ES-I3 (cell line): ENCODE results near the gene TMEM45A.
"Not testable (repeated sequence)": the region's sequence is repeated elsewhere in the genome, so short reads cannot be mapped to it uniquely, and the experiment has no call there.

Experiments
- H3K36me3 ChIP-seq: 2 replicates; pipeline ENCODE4 v1.6.1; 2013; ENCODE audit warnings: mild to moderate bottlenecking, low read length, control low read depth, moderate library complexity; ENCODE audit not compliant: insufficient read depth
- H3K4me1 ChIP-seq: 2 replicates; pipeline ENCODE4 v1.6.1; 2013; ENCODE audit warnings: mild to moderate bottlenecking, control low read depth, low read length; ENCODE audit not compliant: insufficient read depth
- H3K9ac ChIP-seq: 2 replicates; pipeline ENCODE4 v1.6.1; 2013; ENCODE audit warnings: low read depth, mild to moderate bottlenecking, low read length, moderate library complexity
- H3K9me3 ChIP-seq: 2 replicates; pipeline ENCODE4 v1.6.1; 2013; ENCODE audit warnings: mild to moderate bottlenecking, low read length, moderate library complexity; ENCODE audit not compliant: control insufficient read depth, insufficient read depth

Gene TMEM45A

DNA sequence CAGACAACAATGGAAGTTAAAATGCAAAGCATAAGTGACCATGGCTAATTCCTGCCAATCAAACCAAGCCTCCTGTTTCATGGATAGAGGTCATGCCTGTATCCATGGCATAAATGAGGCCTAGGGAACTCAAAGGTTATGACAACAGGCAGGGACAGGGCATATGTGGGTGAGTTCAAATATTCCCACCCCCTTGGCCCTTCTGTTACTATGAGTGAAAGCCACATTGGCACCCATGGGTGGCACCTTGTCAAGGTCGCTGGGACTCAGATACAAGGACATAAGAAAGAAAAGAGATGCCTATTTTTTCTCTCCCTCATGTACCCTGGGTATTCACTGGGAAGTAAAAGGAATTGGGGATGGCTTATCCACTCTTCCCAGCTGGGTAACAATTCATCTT is 25.3 kb upstream of the TMEM45A start:
- no peak overlapping the region for H3K9ac ChIP-seq
- no peaks in the 10 kb centered on the region; the same call in 1 of the 2 replicates for H3K9me3 ChIP-seq
- H3K4me1 ChIP-seq = no peaks in the 10 kb centered on the region
- no peaks in the 10 kb centered on the region; the same call in 1 of the 2 replicates for H3K36me3 ChIP-seq

DNA sequence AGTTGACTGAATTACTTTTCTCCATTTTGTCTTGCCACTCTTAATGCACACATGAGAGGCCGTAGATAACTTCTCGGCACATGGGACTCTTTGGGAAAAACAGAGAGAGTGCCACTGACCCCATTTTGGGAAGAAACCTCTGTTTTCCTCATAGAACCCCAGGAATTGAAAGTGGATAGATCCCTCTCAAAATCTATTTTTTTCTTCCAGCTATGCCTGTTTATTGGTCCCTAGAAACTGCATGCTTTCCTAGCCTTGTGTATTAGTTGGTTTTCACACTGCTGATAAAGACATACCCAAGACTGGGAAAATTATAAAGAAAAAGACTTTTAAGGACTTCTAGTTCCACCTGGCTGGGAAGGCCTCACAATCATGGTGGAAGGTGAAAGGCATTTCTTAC is 23.7 kb upstream of the TMEM45A start:
- no peaks in the 10 kb centered on the region for H3K4me1 ChIP-seq
- no peaks in the 10 kb centered on the region; the same call in 1 of the 2 replicates for H3K36me3 ChIP-seq
- H3K9me3 ChIP-seq = no peaks in the 10 kb centered on the region; the same call in 1 of the 2 replicates

DNA sequence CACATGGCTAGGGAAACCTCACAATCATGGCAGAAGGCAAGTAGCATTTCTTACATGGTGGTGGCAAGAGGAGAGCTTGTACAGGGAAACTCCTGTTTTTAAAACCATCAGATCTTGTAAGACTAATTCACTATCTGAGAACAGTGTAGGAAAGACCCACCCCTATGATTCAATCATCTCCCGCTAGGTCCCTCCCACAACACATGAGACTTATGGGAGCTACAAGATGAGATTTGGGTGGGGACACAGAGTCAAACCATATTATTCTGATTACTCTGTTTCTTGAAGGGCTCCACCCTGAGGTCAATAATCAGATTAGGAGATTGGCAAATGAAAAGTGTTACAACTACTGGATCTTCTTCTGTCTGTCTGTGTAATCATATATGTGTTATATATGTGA is 21.5 kb upstream of the TMEM45A start:
- H3K4me1 ChIP-seq = no peaks in the 10 kb centered on the region

More for the DNA sequence above, 23.7 kb upstream of the TMEM45A start:
- no peak overlapping the region for H3K9ac ChIP-seq

DNA sequence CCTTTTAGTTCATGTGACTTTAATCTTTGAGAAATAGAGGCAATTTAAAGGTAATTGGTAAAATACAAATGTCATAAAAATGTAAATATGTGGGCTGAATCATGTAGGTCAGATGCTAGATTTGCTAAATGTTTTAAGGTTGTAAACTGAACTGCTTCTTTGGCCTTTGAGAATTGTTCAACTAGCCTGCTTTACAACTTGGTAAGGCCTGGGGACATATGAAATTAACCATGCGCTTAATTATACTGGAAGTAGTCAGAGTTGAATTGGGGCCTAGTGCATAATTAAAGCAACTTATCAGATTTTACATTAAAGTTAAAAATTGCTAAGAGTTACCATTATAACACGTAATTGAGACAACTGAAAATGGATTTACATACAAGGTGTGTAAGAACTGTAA is 21.0 kb upstream of the TMEM45A start:
- Histone ChIP-seq H3K9me3 (no peaks in the 10 kb centered on the region; the same call in 1 of the 2 replicates), H3K9ac (no peak overlapping the region), H3K36me3 (no peaks in the 10 kb centered on the region; the same call in 1 of the 2 replicates), H3K4me1 (no peaks in the 10 kb centered on the region)

More for the DNA sequence above, 21.5 kb upstream of the TMEM45A start:
- Histone ChIP-seq H3K36me3 (no peaks in the 10 kb centered on the region; the same call in 1 of the 2 replicates), H3K9me3 (no peaks in the 10 kb centered on the region; the same call in 1 of the 2 replicates), H3K9ac (no peak overlapping the region)

DNA sequence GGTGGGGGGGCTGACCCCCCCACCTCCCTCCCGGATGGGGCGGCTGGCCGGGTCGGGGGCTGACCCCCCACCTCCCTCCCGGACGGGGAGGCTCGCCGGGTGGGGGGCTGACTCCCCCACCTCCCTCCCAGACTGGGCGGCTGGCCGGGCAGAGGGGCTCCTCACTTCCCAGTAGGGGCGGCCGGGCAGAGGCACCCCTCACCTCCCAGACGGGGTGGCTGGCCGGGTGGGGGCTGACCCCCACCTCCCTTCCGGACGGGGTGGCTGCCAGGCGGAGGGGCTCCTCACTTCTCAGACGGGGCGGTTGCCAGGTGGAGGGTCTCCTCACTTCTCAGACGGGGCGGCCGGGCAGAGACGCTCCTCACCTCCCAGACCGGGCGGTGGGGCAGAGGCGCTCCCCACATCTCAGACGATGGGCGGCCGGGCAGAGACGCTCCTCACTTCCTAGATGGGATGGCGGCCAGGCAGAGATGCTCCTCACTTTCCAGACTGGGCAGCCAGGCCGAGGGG is 14.5 kb upstream of the TMEM45A start:
- not testable (repeated sequence) for H3K9ac ChIP-seq

DNA sequence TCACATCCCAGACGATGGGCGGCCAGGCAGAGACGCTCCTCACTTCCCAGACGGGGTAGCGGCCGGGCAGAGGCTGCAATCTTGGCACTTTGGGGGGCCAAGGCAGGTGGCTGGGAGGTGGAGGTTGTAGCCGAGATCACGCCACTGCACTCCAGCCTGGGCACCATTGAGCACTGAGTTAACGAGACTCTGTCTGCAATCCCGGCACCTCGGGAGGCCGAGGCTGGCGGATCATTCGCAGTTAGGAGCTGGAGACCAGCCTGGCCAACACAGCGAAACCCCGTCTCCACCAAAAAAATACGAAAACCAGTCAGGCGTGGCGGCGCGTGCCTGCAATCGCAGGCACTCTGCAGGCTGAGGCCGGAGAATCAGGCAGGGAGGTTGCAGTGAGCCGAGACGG is 13.9 kb upstream of the TMEM45A start:
- H3K9me3 ChIP-seq, H3K4me1 ChIP-seq, H3K9ac ChIP-seq: not testable (repeated sequence)

More for the DNA sequence above, 14.5 kb upstream of the TMEM45A start:
- H3K36me3 ChIP-seq, H3K9me3 ChIP-seq, H3K4me1 ChIP-seq: not testable (repeated sequence)

DNA sequence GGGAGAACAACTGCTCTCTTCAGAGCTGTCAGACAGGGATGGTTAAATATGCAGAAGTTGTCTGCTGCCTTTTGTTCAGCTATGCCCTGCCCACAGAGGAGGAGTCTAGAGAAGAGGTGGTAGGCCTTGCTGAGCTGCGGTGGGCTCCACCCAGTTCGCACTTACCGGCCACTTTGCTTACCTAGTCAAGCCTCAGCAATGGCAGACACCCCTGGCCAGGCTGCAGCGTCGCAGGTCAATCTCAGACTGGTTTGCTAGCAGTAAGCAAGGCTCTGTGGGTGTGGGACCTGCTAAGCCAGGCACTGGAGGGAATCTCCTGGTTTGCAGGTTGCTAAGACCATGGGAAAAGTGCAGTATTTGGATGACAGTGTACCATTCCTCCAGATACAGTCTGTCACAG is 12.3 kb upstream of the TMEM45A start:
- H3K36me3 ChIP-seq = no peaks in the 10 kb centered on the region
- H3K9ac ChIP-seq = no peak overlapping the region
- H3K4me1 ChIP-seq = no peaks in the 10 kb centered on the region
- no peaks in the 10 kb centered on the region for H3K9me3 ChIP-seq

More for the DNA sequence above, 13.9 kb upstream of the TMEM45A start:
- H3K36me3 ChIP-seq = not testable (repeated sequence)

DNA sequence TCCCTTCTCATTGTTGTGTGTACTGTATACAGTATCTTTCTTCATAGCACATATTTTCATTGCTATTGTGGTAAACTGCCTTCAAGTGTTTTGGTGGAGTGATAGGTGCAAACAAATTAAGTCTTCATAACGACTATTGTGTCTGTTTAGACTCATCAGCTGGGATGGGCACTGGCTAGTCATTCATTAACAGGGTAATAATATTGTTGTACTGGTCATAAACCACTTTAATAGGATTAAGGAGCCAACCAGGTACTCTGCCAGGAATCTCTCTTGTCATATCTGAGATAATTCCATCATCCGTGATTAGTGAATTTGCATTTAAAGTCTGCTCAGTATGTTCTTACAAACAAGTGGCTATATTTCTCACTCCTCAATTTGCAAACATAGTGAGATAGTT is 10.2 kb upstream of the TMEM45A start:
- Histone ChIP-seq H3K36me3 (no peaks in the 10 kb centered on the region), H3K9me3 (no peaks in the 10 kb centered on the region), H3K9ac (no peak overlapping the region), H3K4me1 (no peaks in the 10 kb centered on the region)

DNA sequence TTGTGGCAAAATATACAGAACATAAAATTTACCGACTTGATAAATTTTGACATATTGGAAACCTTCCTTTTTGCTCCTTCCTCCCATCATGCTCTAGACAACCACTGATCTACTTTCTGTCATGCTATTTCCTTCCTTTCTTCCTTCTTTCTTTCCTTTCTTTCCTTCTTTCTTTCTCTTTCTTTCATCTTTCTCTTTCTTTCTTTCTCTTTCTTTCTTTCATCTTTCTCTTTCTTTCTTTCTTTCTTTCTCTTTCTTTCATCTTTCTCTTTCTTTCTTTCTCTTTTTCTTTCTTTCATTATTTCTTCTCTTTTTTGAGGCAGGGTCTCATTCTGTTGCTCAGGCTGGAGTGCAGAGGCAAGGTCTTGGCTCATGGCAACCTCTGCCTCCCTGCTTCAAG is 8.9 kb upstream of the TMEM45A start:
- Histone ChIP-seq H3K4me1 (no peaks in the 10 kb centered on the region), H3K36me3 (no peaks in the 10 kb centered on the region), H3K9ac (no peak overlapping the region), H3K9me3 (no peaks in the 10 kb centered on the region; the same call in 1 of the 2 replicates)

DNA sequence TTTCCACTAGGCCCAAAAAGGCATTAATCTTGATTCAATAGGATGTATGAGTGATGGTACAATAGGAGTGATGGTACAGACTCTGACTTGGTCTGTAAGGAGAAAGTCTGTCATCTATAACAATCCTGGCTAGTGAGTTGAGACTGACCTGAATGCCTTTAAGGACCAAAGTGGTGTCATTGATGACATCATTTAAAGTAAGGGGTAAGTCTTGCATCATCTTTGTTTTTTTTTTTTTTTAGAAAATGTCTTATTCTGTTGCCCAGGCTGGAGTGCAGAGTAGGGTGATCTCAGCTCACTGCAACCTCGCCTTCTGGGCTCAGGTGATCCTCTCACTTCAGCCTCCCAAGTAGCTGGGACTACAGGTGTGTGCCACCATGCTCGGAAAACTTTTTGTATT is 5.6 kb upstream of the TMEM45A start:
- Histone ChIP-seq H3K4me1 (0 out of 2 replicates have a peak, but pooled peaks cover 4% of the 10 kb centered on the region), H3K9ac (no peak overlapping the region), H3K9me3 (no peaks in the 10 kb centered on the region; the same call in 1 of the 2 replicates), H3K36me3 (no peaks in the 10 kb centered on the region)

DNA sequence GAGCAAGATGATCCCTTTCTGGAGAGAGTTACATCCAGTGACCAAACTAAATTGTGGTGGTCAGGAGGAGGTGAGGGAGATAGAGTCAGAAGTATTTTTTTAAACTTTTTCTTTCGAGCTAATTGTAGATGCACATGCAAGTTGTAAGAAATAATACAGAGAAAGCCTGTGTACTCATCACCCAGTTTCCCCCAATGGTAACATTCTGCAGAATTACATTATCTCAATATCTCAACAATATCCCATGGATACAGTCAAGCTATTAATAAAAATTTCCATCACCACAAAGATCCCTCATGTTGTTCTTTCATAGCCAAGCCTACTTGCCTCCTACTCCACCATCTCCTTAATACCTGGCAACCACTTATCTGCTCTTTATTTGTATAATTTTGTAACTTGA is 3.3 kb upstream of the TMEM45A start:
- H3K9ac ChIP-seq = no peak overlapping the region
- no peaks in the 10 kb centered on the region; the same call in 1 of the 2 replicates for H3K9me3 ChIP-seq
- 0 out of 2 replicates have a peak, but pooled peaks cover 4% of the 10 kb centered on the region for H3K4me1 ChIP-seq
- no peaks in the 10 kb centered on the region for H3K36me3 ChIP-seq

DNA sequence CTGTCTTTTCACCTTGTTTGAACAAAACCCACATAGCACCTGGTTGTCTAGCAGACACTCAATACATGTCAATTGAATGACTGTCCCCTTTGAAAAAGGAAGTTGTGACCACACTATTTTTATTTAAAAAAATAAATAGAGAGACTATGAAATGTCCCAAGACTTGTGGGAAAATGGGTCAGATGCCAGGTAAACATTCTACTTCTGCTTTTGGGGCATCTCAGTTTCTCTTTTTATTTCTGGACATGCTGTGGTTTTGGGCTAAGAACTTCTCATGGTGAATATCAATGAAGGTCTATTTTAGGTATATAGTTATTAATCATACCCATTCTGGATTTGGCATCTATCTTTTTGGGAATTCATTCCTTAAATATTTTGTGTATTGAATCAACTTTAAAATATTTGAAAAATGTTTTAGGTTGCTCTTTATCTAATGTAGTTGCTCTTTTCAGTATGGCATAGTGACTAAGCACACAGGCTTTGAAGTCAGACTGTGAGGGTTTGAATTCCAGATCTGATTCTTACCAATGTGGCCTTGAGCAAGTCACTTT is 4.4 kb downstream of the TMEM45A start:
- Histone ChIP-seq H3K36me3 (no peaks in the 10 kb centered on the region), H3K4me1 (peaks cover 4% of the 10 kb centered on the region; the same call in 1 of the 2 replicates), H3K9me3 (no peaks in the 10 kb centered on the region), H3K9ac (no peak overlapping the region)

DNA sequence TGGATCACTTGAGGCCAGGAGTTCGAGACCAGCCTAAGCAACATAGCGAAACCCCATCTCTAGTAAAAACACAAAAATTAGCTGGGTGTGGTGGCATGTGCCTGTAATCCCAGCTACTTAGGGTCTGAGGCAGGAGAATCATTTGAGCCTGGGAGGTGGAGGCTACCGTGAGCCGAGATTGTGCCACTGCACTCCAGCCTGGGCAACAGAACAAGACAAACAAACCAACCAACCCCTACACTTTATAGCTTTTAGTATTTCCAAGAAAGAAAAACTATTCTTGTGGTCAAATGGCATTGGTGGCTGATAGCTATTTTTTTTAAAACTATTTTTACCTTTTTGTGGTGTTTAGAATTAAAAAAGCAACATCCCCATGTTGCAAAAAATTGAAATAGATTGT is 7.2 kb downstream of the TMEM45A start:
- no peaks in the 10 kb centered on the region for H3K9me3 ChIP-seq
- no peaks in the 10 kb centered on the region for H3K36me3 ChIP-seq
- H3K9ac ChIP-seq = no peak overlapping the region
- peaks cover 4% of the 10 kb centered on the region; the same call in 1 of the 2 replicates for H3K4me1 ChIP-seq

DNA sequence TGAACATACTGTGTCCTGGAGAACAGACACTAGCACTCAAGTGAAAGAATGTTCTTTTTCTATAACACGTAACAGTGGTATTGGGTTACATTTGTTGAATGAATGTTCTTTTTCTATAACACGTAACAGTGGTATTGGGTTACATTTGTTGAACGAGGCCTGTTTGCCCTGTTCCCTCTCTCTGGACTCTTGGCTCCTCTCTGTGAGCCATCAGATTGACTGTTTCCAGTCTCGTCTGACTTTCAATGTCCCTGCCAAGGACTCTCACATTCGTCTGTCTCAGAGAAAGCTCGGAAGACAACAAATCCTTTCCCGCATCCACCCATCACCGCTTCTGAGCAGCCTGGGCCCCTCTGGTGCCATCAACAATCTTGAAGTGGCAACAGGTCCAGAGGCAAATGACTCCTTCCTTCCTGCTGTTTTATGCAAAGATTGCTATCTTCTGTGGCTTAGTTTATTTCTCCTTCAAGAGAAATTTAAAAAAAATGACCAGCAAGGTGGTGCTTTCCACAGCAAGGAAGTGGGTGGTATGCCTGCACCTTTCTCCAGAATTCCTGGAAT is 8.0 kb downstream of the TMEM45A start:
- H3K9me3 ChIP-seq = no peaks in the 10 kb centered on the region
- H3K36me3 ChIP-seq = no peaks in the 10 kb centered on the region
- H3K4me1 ChIP-seq = peaks cover 4% of the 10 kb centered on the region; the same call in 1 of the 2 replicates
- H3K9ac ChIP-seq = no peak overlapping the region

DNA sequence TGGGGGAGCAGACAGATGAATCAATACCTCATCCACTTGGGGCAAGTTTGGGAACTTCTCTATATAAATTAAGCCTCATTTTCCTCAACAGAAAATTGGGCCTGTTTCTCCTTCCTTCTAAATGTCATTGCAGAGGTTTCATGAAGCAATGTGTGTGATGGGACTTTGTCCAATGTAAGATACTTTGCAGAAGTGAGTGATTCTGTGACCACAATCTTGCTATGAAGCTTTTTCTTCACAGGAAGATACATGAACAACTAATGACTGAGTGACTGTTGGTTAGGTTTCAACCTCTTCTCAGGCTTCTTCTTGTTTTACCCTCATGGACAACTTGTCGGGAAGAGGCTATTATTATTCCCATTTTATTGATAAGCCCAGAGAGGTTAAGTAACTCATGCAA is 11.0 kb downstream of the TMEM45A start:
- Histone ChIP-seq H3K9ac (no peak overlapping the region), H3K4me1 (peaks cover 4% of the 10 kb centered on the region; the same call in 1 of the 2 replicates), H3K36me3 (no peaks in the 10 kb centered on the region), H3K9me3 (no peaks in the 10 kb centered on the region)
